K562 (cell line): ENCODE data around the gene ASPRV1. TPM values are rescaled to one million over a fixed set of nuclear protein-coding genes. Genes with fewer than 3 reads are reported as not detected.

Experiments
- ATAC-seq: fragments of 200-7000 bp; cut with Tn5 transposase; 3 replicates; pipeline ENCODE4 v1.9.1; 2020; ENCODE audit warnings: moderate library complexity
- BruUV-seq: library from RNA; stranded (reverse); fragments of 400-500 nt; replicated peaks from 2 replicates; lab custom pipeline; 2021; lab: Mats Ljungman, UMichigan
- CTCF ChIA-PET: fragments of 300-600 bp; formaldehyde crosslinking; extraction: SDS; loops from one replicate; lab custom pipeline; 2021; ENCODE audit warnings: low intra/inter-chr PET ratio; lab: Yijun Ruan, JAX
- POLR2A ChIA-PET: fragments of 300-600, 350-650 bp; sonication (Branson Sonifier 250); formaldehyde crosslinking; extraction: SDS; loops from one replicate; lab custom pipeline; 2021; ENCODE audit warnings: antibody characterized with exemption, inconsistent platforms; lab: Yijun Ruan, JAX
- DNase-seq, 4 experiments: peaks; one replicate each; pipeline versions ENCODE4 v3.0.0 to v3.0.0-alpha.2; 2011 to 2018; ENCODE audit warnings: low spot score in 3 of 4, mixed read lengths in 3 of 4; ENCODE audit errors: extremely low read depth in 1 of 4
- FAIRE-seq: peaks from 2 replicates; lab custom pipeline; 2011; peaks lifted over from hg19 to GRCh38; lab: Jason Lieb, UNC
- H2AFZ ChIP-seq: 2 replicates; pipeline ENCODE4 v1.6.0; 2011; ENCODE audit warnings: low read depth, low read length, control low read depth, inconsistent platforms
- H3K27ac ChIP-seq: fragments of 200-600 bp; 3 replicates; pipeline ENCODE4 v1.8.0; 2011; ENCODE audit warnings: low read depth, mild to moderate bottlenecking, control low read depth, inconsistent platforms, low read length, moderate library complexity, mixed read lengths; ENCODE audit errors: extremely low read depth
- H3K27me3 ChIP-seq, 2 experiments: fragments of 300-600 bp in 1 of 2; 2 replicates in 1 of 2; 3 replicates in 1 of 2; pipeline versions ENCODE4 v1.6.0 to v1.8.0; 2011; ENCODE audit warnings: inconsistent platforms in 2 of 2, low read length in 2 of 2, mild to moderate bottlenecking in 1 of 2, mixed read lengths in 1 of 2, moderate library complexity in 1 of 2; ENCODE audit not compliant: control insufficient read depth in 2 of 2, insufficient read depth in 2 of 2
- H3K36me3 ChIP-seq: fragments of 300-600 bp; 3 replicates; pipeline ENCODE4 v1.8.0; 2011; ENCODE audit warnings: mild to moderate bottlenecking, low read length, inconsistent platforms; ENCODE audit not compliant: control insufficient read depth, insufficient read depth
- H3K4me1 ChIP-seq, 2 experiments: fragments of 200-600 bp in 1 of 2; replicated peaks in 1 of 2; 2 replicates in 1 of 2; 3 replicates in 1 of 2; pipeline versions ENCODE4 v1.5.1 to v1.8.0; 2011; ENCODE audit warnings: inconsistent platforms in 2 of 2, low read length in 2 of 2, mild to moderate bottlenecking in 1 of 2, mixed read lengths in 1 of 2, moderate library complexity in 1 of 2; ENCODE audit not compliant: control insufficient read depth in 2 of 2, insufficient read depth in 2 of 2
- H3K4me2 ChIP-seq: 2 replicates; pipeline ENCODE4 v1.6.1; 2011; ENCODE audit warnings: low read length, control low read depth, inconsistent platforms, mixed read lengths; ENCODE audit not compliant: insufficient read depth
- H3K4me3 ChIP-seq: fragments of 200-600 bp; sonication (generic), shearing (Covaris generic); 2 replicates; pipeline ENCODE4 v1.5.1; 2016; ENCODE audit warnings: control low read depth, inconsistent platforms
- H3K79me2 ChIP-seq: fragments of 200-600 bp; 3 replicates; pipeline ENCODE4 v1.8.0; 2011; ENCODE audit warnings: low read length, inconsistent platforms; ENCODE audit not compliant: control insufficient read depth, insufficient read depth
- H3K9ac ChIP-seq, 2 experiments: 2 replicates each; pipeline versions ENCODE4 v1.6.0 to v1.6.1; 2011; ENCODE audit warnings: low read depth in 2 of 2, low read length in 2 of 2, control low read depth in 1 of 2, inconsistent platforms in 1 of 2, mild to moderate bottlenecking in 1 of 2, mixed read lengths in 1 of 2; ENCODE audit not compliant: insufficient read depth in 1 of 2
- H3K9me1 ChIP-seq: one replicate; pipeline ENCODE4 v1.6.0; 2011; ENCODE audit warnings: inconsistent platforms, mild to moderate bottlenecking, low read length, moderate library complexity; ENCODE audit not compliant: control insufficient read depth, insufficient read depth
- H3K9me3 ChIP-seq: replicated peaks from 2 replicates; pipeline ENCODE4 v1.5.1; 2011; ENCODE audit warnings: low read depth, low read length, inconsistent platforms; ENCODE audit not compliant: control insufficient read depth, insufficient read depth
- H4K20me1 ChIP-seq: replicated peaks from 2 replicates; pipeline ENCODE4 v1.6.1; 2011; ENCODE audit warnings: low read length, inconsistent platforms, mixed read lengths; ENCODE audit not compliant: control insufficient read depth, insufficient read depth
- CEBPB ChIP-seq: fragments of 450-650 bp; IDR thresholded peaks from 2 replicates; pipeline ENCODE4 v1.6.1; 2016; ENCODE audit warnings: missing genetic modification characterization, missing compliant biosample characterization
- CHD1 ChIP-seq: fragments of 200-600 bp; sonication (generic); IDR thresholded peaks from one replicate; pipeline ENCODE4 v1.6.1; 2012; ENCODE audit warnings: mild to moderate bottlenecking, moderate library complexity, low read length, inconsistent platforms
- FOXK2 ChIP-seq, 2 experiments: fragments of 450-650 bp; IDR thresholded peaks in 1 of 2; conservative IDR thresholded peaks in 1 of 2; 2 replicates each; pipeline ENCODE4 v1.6.1; 2016; ENCODE audit warnings: low read depth in 2 of 2, mild to moderate bottlenecking in 1 of 2
- GATAD2B ChIP-seq: fragments of 450-650 bp; IDR thresholded peaks from 2 replicates; pipeline ENCODE4 v1.6.1; 2017; ENCODE audit warnings: mild to moderate bottlenecking, borderline replicate concordance
- MEF2D ChIP-seq: conservative IDR thresholded peaks from 2 replicates; pipeline ENCODE4 v1.6.1; 2016; ENCODE audit warnings: low read depth, missing genetic modification characterization, missing compliant biosample characterization
- NR2F6 ChIP-seq: fragments of 450-650 bp; formaldehyde crosslinking; IDR thresholded peaks from 2 replicates; pipeline ENCODE4 v1.4.0; 2020; ENCODE audit warnings: mild to moderate bottlenecking
- RREB1 ChIP-seq: fragments of 250-450 bp; sonication (Bioruptor Pico); IDR thresholded peaks from 2 replicates; pipeline ENCODE4 v1.4.0; 2020
- SLC30A9 ChIP-seq: fragments of 250-450 bp; sonication (Bioruptor Pico); IDR thresholded peaks from 2 replicates; pipeline ENCODE4 v1.8.0; 2022; ENCODE audit warnings: mild to moderate bottlenecking, moderate library complexity
- SOX6 ChIP-seq: fragments of 450-650 bp; IDR thresholded peaks from 2 replicates; pipeline ENCODE4 v1.6.1; 2014; ENCODE audit warnings: mild to moderate bottlenecking
- TFAM ChIP-seq: fragments of 250-450 bp; sonication (Bioruptor Pico); conservative IDR thresholded peaks from 2 replicates; pipeline ENCODE4 v1.5.0; 2021; ENCODE audit warnings: mild to moderate bottlenecking, moderate library complexity
- VEZF1 ChIP-seq: fragments of 200-800 bp; sonication (Bioruptor generic); IDR thresholded peaks from 2 replicates; pipeline ENCODE4 v1.6.1; 2017; ENCODE audit warnings: missing genetic modification characterization, missing compliant biosample characterization
- ZNF165 ChIP-seq: fragments of 250-450 bp; sonication (Bioruptor Pico); IDR thresholded peaks from 2 replicates; pipeline ENCODE4 v1.4.0; 2020; ENCODE audit warnings: borderline replicate concordance
- WGBS: fragments of 100-300 bp; shearing (Covaris generic); methylation state at CpG from one replicate; pipeline ENCODE4 v1.1.6; 2016; ENCODE audit warnings: low coverage, mixed read lengths; ENCODE audit not compliant: insufficient coverage; ENCODE audit errors: missing lambda C conversion rate; 5-methylcytosine and 5-hydroxymethylcytosine counted together
- in situ Hi-C: fragments of 300-500 bp; cut with MboI; formaldehyde crosslinking; loops from 4 replicates; pipeline ENCODE4 v1.15.0; 2018; ENCODE audit warnings: inconsistent platforms, mixed read lengths
- intact Hi-C: fragments of 100-400 bp; cut with micrococcal nuclease; formaldehyde crosslinking; loops from 2 replicates; pipeline ENCODE4 v1.14.2; 2022
- polyA plus RNA-seq, 8 experiments: library from polyadenylated mRNA; depleted of rRNA in 4 of 8; stranded (reverse) in 5 of 8; unstranded in 3 of 8; fragments of >200 nt; fragmentation: Nextera tagmentation in 2 of 8; fragmentation: Illumina TruSeq in 1 of 8; extraction: Ambion mirVana in 2 of 8; extraction: Trizol in 1 of 8; gene quantifications; 2 replicates each; pipeline versions ENCODE4 v1.2.1 to v1.2.3, GENCODE V29; 2011 to 2014; ENCODE audit warnings: inconsistent platforms in 1 of 8, missing spikeins in 1 of 8
- total RNA-seq, 7 experiments: library from RNA; depleted of rRNA in 6 of 7; stranded (reverse); fragments of >200 nt in 6 of 7; fragmentation: Illumina TruSeq in 2 of 7; extraction: Trizol in 2 of 7; gene quantifications; 2 replicates each; pipeline versions ENCODE4 v1.2.1 to v1.2.3, GENCODE V29; 2011 to 2021; ENCODE audit warnings: low replicate concordance in 1 of 7

Gene ASPRV1
- total and polyA plus RNA-seq, 9 of the 15 experiments (the other 6 are each of a cell fraction or from before 2014, with no cell fraction given) = 0.17 to 0.72 (median 0.47) TPM; not detected in 1

GRCh38 chr2:69985688-69986087, 24.3 kb upstream of the ASPRV1 start (continued):
- TF ChIP-seq VEZF1 (CRISPR knock-in tag) = no peak
- no peak for TF ChIP-seq SOX6
- no peak for TF ChIP-seq NR2F6 (CRISPR knock-in tag)
- peak; percentile 78 for TF ChIP-seq CEBPB (tag)
- no peak for TF ChIP-seq CHD1

- WGBS = 94% methylated on average over 3 of the region's 3 CpGs
- FAIRE-seq = no peak
- intact Hi-C loops = no loop called here
Observed at GRCh38 chr2:69985216-69985615, 23.8 kb upstream of the ASPRV1 start.

More at GRCh38 chr2:69985216-69985615, 23.8 kb upstream of the ASPRV1 start:
- Histone ChIP-seq H3K79me2 (no peaks in the 10 kb centered on the region), H3K27ac (no peak overlapping the region), H3K9me3 (no peaks in the 10 kb centered on the region), H3K4me1 (peaks cover 0 to 9% of the 10 kb centered on the region in 2 experiments; a peak in 2 of 5 replicates), H3K4me2 (no peak overlapping the region), H3K36me3 (no peaks in the 10 kb centered on the region), H3K27me3 (no peaks in the 10 kb centered on the region), H2AFZ (no peak overlapping the region), H3K9me1 (no peaks in the 10 kb centered on the region), H4K20me1 (no peaks in the 10 kb centered on the region), H3K4me3 (no peak overlapping the region), H3K9ac (no peak overlapping the region; a peak in 1 of 4 replicates)
- no peak for DNase-seq
- POLR2A ChIA-PET = interaction anchor here (1.3 kb wide), 1 partner anchor 54 kb away, joined by 3 read pairs; no protein-coding TSS in a partner anchor
- BruUV-seq = no TSS peak
- TF ChIP-seq TFAM (CRISPR knock-in tag) = no peak
- no peak for TF ChIP-seq GATAD2B
- TF ChIP-seq FOXK2 (conservative IDR thresholded peaks at IDR 0.05 in 1 of 2, IDR thresholded peaks at IDR 0.05 in 1 of 2; ENCODE audit: low read depth in 2 of 2) = no peak
- no peak for TF ChIP-seq RREB1 (CRISPR knock-in tag)
- no peak for TF ChIP-seq MEF2D
- TF ChIP-seq SLC30A9 (CRISPR knock-in tag) = no peak
- no peak for TF ChIP-seq ZNF165 (CRISPR knock-in tag)
- no peak for ATAC-seq
- in situ Hi-C loops = no loop called here
- CTCF ChIA-PET = no interaction called here
